CD4-positive, CD25-positive, alpha-beta regulatory T cell (primary cell): ENCODE data around the gene WDR62. TPM values are rescaled to one million over a fixed set of nuclear protein-coding genes. Genes with fewer than 3 reads are reported as not detected.

Experiments
- ATAC-seq, 2 donors: fragments of 150-1000 bp; cut with Tn5 transposase; one replicate each; pipeline ENCODE4 v1.10.0; 2021; ENCODE audit warnings: low read depth in 2 of 2, moderate number of reproducible peaks in 2 of 2, moderate library complexity in 1 of 2
- DNase-seq, 3 donors: peaks; one replicate each; pipeline versions ENCODE4 v3.0.0 to v3.0.0-alpha.2; 2012 to 2022; ENCODE audit warnings: mixed read lengths in 1 of 3
- H3K27ac ChIP-seq: one replicate; pipeline ENCODE4 v1.7.0; 2013; ENCODE audit warnings: mild to moderate bottlenecking, low read length; ENCODE audit not compliant: insufficient read depth, poor library complexity, severe bottlenecking
- H3K27me3 ChIP-seq: one replicate; pipeline ENCODE4 v1.7.0; 2013; ENCODE audit warnings: low read length; ENCODE audit not compliant: control insufficient read depth, insufficient read depth
- H3K36me3 ChIP-seq: one replicate; pipeline ENCODE4 v1.7.0; 2013; ENCODE audit warnings: mild to moderate bottlenecking, low read length, moderate library complexity; ENCODE audit not compliant: control insufficient read depth, insufficient read depth
- H3K4me1 ChIP-seq: 2 replicates; pipeline ENCODE4 v1.7.0; 2013; ENCODE audit warnings: mild to moderate bottlenecking, low read length; ENCODE audit not compliant: insufficient read depth, control insufficient read depth, poor library complexity, severe bottlenecking
- H3K4me3 ChIP-seq: one replicate; pipeline ENCODE4 v1.7.0; 2013; ENCODE audit warnings: low read depth, mild to moderate bottlenecking, low read length, moderate library complexity
- H3K9me3 ChIP-seq, 2 experiments: 1 replicate in 1 of 2; 2 replicates in 1 of 2; pipeline ENCODE4 v1.7.0; 2013; ENCODE audit warnings: low read length in 2 of 2, mild to moderate bottlenecking in 1 of 2, moderate library complexity in 1 of 2; ENCODE audit not compliant: control insufficient read depth in 2 of 2
- H3K27ac Mint-ChIP-seq, 3 donors: one replicate each; pipeline ENCODE4 v1.8.0; 2020 to 2022; ENCODE audit warnings: mild to moderate bottlenecking in 3 of 3, mixed read lengths in 3 of 3, moderate library complexity in 2 of 3
- H3K27me3 Mint-ChIP-seq: one replicate; pipeline ENCODE4 v1.8.0; 2022; ENCODE audit warnings: mild to moderate bottlenecking, mixed read lengths
- H3K36me3 Mint-ChIP-seq: one replicate; pipeline ENCODE4 v1.8.0; 2020; ENCODE audit warnings: mixed read lengths
- H3K4me1 Mint-ChIP-seq, 4 donors: one replicate each; pipeline ENCODE4 v1.8.0; 2020 to 2022; ENCODE audit warnings: mixed read lengths in 4 of 4, mild to moderate bottlenecking in 1 of 4
- H3K4me3 Mint-ChIP-seq, 4 donors: one replicate each; pipeline ENCODE4 v1.8.0; 2020 to 2022; ENCODE audit warnings: mild to moderate bottlenecking in 4 of 4, mixed read lengths in 4 of 4, moderate library complexity in 3 of 4
- H3K9me3 Mint-ChIP-seq, 7 donors: one replicate each; pipeline ENCODE4 v1.8.0; 2020 to 2022; ENCODE audit warnings: mixed read lengths in 7 of 7, mild to moderate bottlenecking in 3 of 7, moderate library complexity in 2 of 7
- polyA plus RNA-seq, 4 donors: library from polyadenylated mRNA; unstranded; fragments of 300-500 nt; fragmentation: Illumina TruSeq; gene quantifications; one replicate each; pipeline ENCODE4 v1.2.3, GENCODE V29; 2021
- total RNA-seq: library from RNA; stranded (reverse); gene quantifications from one replicate; pipeline ENCODE4 v1.2.3, GENCODE V29; 2022

WDR62 gene
- total and polyA plus RNA-seq, 5 donors from 2014 or later, result 0.21 to 6.8 (median 0.45) TPM; not detected in 1

DNA sequence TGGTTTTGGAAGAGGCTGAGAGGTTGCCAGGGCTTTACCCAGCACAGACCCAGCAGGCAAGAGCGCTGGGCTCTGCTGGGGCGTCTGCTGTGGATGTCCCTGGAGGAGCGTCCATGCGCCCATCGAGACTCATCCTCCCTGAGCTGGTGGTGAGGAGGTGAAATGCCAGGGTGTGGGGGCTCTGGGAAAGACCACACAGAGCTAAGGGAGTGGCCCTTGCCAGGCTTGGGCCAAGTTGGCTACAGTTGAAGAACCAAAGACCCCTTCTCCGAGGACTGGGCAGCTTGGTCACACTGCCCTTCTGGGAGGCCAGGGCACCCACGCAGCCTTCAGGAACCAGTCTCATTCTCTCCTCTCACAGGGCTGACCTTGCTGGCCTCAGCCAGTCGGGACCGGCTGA, 31.6 kb downstream of the WDR62 start:
- Histone ChIP-seq H3K9me3 (no peaks in the 10 kb centered on the region), H3K27me3 (no peaks in the 10 kb centered on the region), H3K27ac (no peak overlapping the region), H3K4me3 (no peak overlapping the region), H3K36me3 (peaks cover 6% of the 10 kb centered on the region), H3K4me1 (no peaks in the 10 kb centered on the region)
- Mint-ChIP-seq H3K36me3 (peaks cover 14% of the 10 kb centered on the region), H3K27me3 (no peaks in the 10 kb centered on the region), H3K27ac (peak overlapping the region in 1 of 3 donors; percentile 79), H3K4me1 (no peaks in the 10 kb centered on the region), H3K9me3 (no peaks in the 10 kb centered on the region), H3K4me3 (no peak overlapping the region)
- ATAC-seq, result no peak
- no peak for DNase-seq

DNA sequence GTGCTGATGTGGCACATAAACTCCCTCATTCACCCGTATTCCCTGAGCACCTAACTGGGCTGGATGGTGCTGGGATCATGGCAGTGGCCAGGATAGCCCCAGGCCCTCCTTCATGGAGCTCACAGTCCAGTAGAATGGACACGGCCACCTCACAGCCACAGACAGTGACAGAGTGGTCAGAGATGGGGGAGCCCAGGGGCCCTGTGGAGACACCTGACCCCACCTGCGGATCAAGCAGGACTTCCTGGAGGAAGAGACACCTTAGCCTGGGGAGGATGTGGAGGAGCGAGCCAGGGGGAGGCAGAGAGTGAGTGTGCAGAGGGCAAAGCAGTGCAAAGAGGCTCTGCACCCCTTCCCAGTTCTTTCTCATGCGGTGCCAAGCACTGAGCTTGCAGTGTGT, 35.1 kb downstream of the WDR62 start:
- Mint-ChIP-seq H3K4me3 (no peak overlapping the region), H3K4me1 (peaks cover 0 to 15% (median 6%) of the 10 kb centered on the region in 4 donors), H3K36me3 (peaks cover 7% of the 10 kb centered on the region), H3K9me3 (no peaks in the 10 kb centered on the region), H3K27ac (peak overlapping the region in 1 of 3 donors; percentile 80), H3K27me3 (no peaks in the 10 kb centered on the region)
- no peak overlapping the region for H3K27ac ChIP-seq
- DNase-seq, result no peak
- no peaks in the 10 kb centered on the region for H3K4me1 ChIP-seq
- H3K36me3 ChIP-seq, result no peaks in the 10 kb centered on the region
- no peak overlapping the region for H3K4me3 ChIP-seq
- ATAC-seq, result no peak
- H3K9me3 ChIP-seq, result no peaks in the 10 kb centered on the region
- no peaks in the 10 kb centered on the region for H3K27me3 ChIP-seq

DNA sequence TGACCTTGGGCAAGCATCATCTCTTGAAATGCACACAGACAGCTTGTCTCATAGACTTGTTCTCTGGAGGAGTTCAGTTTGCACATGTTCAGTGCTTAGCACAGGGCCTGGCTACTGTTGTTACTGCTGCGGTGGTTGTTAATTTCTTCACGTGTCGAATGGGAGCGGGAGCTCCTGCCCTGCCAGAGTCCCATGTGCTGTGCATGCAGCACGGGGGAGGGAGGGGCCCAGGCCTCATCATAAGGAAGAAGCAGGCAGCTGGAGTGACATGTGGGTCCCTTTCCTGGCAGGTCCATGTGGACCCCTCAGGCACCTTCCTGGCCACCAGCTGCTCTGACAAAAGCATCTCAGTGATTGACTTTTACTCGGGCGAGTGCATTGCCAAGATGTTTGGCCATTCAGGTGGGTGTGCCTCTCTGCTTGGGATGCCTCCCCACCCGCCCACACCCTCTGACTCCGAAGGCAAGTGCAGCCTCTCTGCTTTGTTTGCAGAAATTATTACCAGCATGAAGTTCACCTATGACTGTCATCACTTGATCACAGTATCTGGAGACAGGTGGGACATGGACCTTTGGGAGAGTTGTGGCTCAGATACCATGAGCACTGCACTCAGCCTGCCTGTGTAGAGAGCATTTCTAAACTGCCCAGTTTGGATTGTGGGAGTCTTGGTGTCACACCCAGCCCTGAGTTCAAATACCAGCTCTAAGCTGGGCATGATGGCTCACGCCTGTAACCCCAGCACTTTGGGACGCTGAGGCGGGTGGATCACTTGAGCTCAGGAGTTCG, 36.4 kb downstream of the WDR62 start:
- H3K27me3 ChIP-seq, result no peaks in the 10 kb centered on the region
- Mint-ChIP-seq H3K4me3 (no peak overlapping the region), H3K27me3 (no peaks in the 10 kb centered on the region), H3K36me3 (peaks cover 5% of the 10 kb centered on the region), H3K9me3 (no peaks in the 10 kb centered on the region), H3K4me1 (peaks cover 0 to 15% (median 6%) of the 10 kb centered on the region in 4 donors), H3K27ac (no peak overlapping the region)
- no peak overlapping the region for H3K4me3 ChIP-seq
- no peaks in the 10 kb centered on the region for H3K36me3 ChIP-seq
- no peak overlapping the region for H3K27ac ChIP-seq
- no peaks in the 10 kb centered on the region for H3K9me3 ChIP-seq
- no peak for ATAC-seq
- no peaks in the 10 kb centered on the region for H3K4me1 ChIP-seq
- DNase-seq, result no peak

GRCh38 chr19:36092566-36092965, 37.9 kb downstream of the WDR62 start:
- Histone ChIP-seq H3K9me3 (no peaks in the 10 kb centered on the region), H3K4me3 (no peak overlapping the region), H3K4me1 (no peaks in the 10 kb centered on the region), H3K27ac (no peak overlapping the region), H3K36me3 (no peaks in the 10 kb centered on the region), H3K27me3 (no peaks in the 10 kb centered on the region)
- Mint-ChIP-seq H3K27ac (peak overlapping the region in 1 of 3 donors; percentile 78), H3K9me3 (no peaks in the 10 kb centered on the region), H3K36me3 (peaks cover 12% of the 10 kb centered on the region), H3K4me3 (no peak overlapping the region), H3K27me3 (no peaks in the 10 kb centered on the region), H3K4me1 (peaks cover 0 to 15% (median 6%) of the 10 kb centered on the region in 4 donors)
- DNase-seq (no peak), ATAC-seq (no peak)

DNA sequence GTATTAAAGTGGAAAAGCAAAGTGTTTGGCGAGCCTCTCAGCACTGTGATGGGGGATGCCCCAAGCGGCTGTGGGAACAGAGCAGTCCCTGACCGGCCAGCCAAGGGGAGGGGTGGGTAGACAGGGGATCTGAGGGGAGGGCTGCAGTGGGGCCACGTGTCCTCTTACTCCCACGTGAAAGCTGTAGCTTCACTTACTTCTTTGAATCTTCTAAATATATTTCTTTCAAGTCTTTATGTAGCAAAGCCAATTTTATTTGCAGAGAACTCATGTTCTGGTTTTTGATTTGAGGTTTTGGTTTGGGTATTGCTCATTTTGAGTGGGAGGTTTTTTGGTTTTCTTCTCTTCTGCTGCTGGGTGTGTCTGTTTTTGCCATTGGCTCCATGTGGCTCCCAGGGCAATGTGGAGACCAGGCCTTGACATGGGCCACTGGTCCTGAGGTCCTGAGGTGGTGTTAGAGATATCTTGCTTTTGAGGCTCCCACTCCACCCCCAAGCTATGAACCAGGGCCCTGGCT, 38.5 kb downstream of the WDR62 start:
- ATAC-seq (no peak), DNase-seq (peak in 1 of 3 donors; percentile 9)
- H3K4me3 Mint-ChIP-seq, result no peak overlapping the region
- peak overlapping the region in 2 of 3 donors; percentile 47 to 78 for H3K27ac Mint-ChIP-seq
- H3K4me1 Mint-ChIP-seq, result peaks cover 0 to 15% (median 6%) of the 10 kb centered on the region in 4 donors
- H3K36me3 Mint-ChIP-seq, result peaks cover 12% of the 10 kb centered on the region
- Histone ChIP-seq H3K4me3 (no peak overlapping the region), H3K36me3 (no peaks in the 10 kb centered on the region), H3K27me3 (no peaks in the 10 kb centered on the region), H3K27ac (no peak overlapping the region), H3K4me1 (no peaks in the 10 kb centered on the region), H3K9me3 (no peaks in the 10 kb centered on the region)
- H3K27me3 Mint-ChIP-seq, result no peaks in the 10 kb centered on the region
- H3K9me3 Mint-ChIP-seq, result no peaks in the 10 kb centered on the region

DNA sequence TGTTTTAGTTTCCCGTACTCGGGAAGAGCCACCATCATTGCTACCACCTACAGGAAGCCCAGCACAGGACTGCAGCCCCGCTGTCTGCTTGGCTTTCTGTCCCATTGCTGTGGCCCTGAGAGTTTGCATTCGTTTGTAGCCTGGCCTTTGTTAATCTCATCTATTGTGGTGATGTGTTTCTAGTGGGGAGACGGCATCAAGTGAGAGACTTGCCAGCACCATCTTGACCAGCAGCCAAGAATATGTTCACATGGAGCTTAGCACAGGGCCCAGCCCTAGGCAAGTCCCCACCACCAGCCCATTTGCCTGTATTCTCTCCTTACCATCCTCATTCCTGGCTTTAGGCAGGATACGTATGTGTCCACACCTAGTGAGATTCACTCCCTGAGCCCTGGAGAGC, 39.0 kb downstream of the WDR62 start:
- Histone ChIP-seq H3K4me1 (no peaks in the 10 kb centered on the region), H3K27ac (no peak overlapping the region), H3K27me3 (no peaks in the 10 kb centered on the region), H3K36me3 (no peaks in the 10 kb centered on the region), H3K9me3 (no peaks in the 10 kb centered on the region), H3K4me3 (no peak overlapping the region)
- ATAC-seq (no peak), DNase-seq (no peak)
- H3K4me3 Mint-ChIP-seq, result no peak overlapping the region
- peak overlapping the region in 2 of 3 donors; percentile 47 to 78 for H3K27ac Mint-ChIP-seq
- H3K9me3 Mint-ChIP-seq, result no peaks in the 10 kb centered on the region
- H3K27me3 Mint-ChIP-seq, result no peaks in the 10 kb centered on the region
- peaks cover 0 to 15% (median 6%) of the 10 kb centered on the region in 4 donors for H3K4me1 Mint-ChIP-seq
- peaks cover 10% of the 10 kb centered on the region for H3K36me3 Mint-ChIP-seq

DNA sequence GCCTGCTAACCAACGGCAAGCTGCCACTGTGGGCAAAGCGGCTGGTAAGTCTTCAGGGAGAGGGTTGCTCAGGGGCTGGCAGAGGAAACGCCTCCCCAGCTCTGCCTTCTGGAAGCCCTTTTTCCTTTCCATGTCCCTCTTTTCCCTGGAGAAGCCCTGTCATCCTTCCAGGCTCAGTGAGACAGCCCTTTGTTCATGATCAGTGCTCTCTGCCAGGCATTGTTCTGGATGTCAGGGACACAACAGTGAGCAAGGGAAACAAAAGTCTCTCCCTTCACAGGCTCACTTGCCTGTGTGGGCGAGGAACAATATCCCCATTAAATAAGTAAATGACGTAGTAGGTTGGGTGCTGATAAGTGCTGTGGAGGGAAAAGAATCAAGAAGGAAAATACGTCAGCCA, 42.3 kb downstream of the WDR62 start:
- Histone ChIP-seq H3K27me3 (no peaks in the 10 kb centered on the region), H3K4me1 (no peaks in the 10 kb centered on the region), H3K9me3 (no peaks in the 10 kb centered on the region), H3K27ac (no peak overlapping the region), H3K4me3 (no peak overlapping the region), H3K36me3 (no peaks in the 10 kb centered on the region)
- no peaks in the 10 kb centered on the region for H3K9me3 Mint-ChIP-seq
- no peaks in the 10 kb centered on the region for H3K27me3 Mint-ChIP-seq
- DNase-seq (no peak), ATAC-seq (no peak)
- H3K36me3 Mint-ChIP-seq, result peaks cover 8% of the 10 kb centered on the region
- no peak overlapping the region for H3K4me3 Mint-ChIP-seq
- peaks cover 0 to 15% (median 6%) of the 10 kb centered on the region in 4 donors for H3K4me1 Mint-ChIP-seq
- peak overlapping the region in 1 of 3 donors; percentile 31 for H3K27ac Mint-ChIP-seq
